Stimulated activated CD8-positive, alpha-beta memory T cell treated with anti-CD3 and anti-CD28 coated beads, Interleukin-7, amount 100 ng/mL, for 1 hour (primary cell): ENCODE results near the gene PRPF40B.
"Not testable (repeated sequence)": the region's sequence is repeated elsewhere in the genome, so short reads cannot be mapped to it uniquely, and the experiment has no call there.

ENCODE experiments used
- DNase-seq, 2 donors: peaks; one replicate each; pipeline ENCODE4 v3.0.0-alpha.2; 2020; ENCODE audit warnings: low read depth in 2 of 2

The PRPF40B gene

GRCh38 chr12:49623142-49623904 lies at the start of gene PRPF40B:
PRPF40B (plus strand) TSS chr12:49623561; CDS start chr12:49623591, 30 bp downstream.
- peak; percentile 61 to 66 for DNase-seq

GRCh38 chr12:49577589-49578315 lies 45.6 kb upstream of the PRPF40B start:
- no peak for DNase-seq

- DNase-seq, result no peak
Observed at GRCh38 chr12:49578471-49579112, 44.8 kb upstream of the PRPF40B start.

- peak in 1 of 2 donors; percentile 25 for DNase-seq
Observed at GRCh38 chr12:49580572-49581535, 42.5 kb upstream of the PRPF40B start.

- DNase-seq, result no peak
Observed at GRCh38 chr12:49582201-49582600, 41.2 kb upstream of the PRPF40B start.

GRCh38 chr12:49582850-49583249 lies 40.5 kb upstream of the PRPF40B start:
- no peak for DNase-seq

- DNase-seq, result no peak
Observed at GRCh38 chr12:49583366-49584094, 39.8 kb upstream of the PRPF40B start.

- no peak for DNase-seq
Observed at GRCh38 chr12:49584591-49584990, 38.8 kb upstream of the PRPF40B start.

GRCh38 chr12:49585477-49586459 lies 37.6 kb upstream of the PRPF40B start:
- no peak for DNase-seq

GRCh38 chr12:49587174-49587908 lies 36.0 kb upstream of the PRPF40B start:
- DNase-seq, result no peak

- DNase-seq, result no peak
Observed at GRCh38 chr12:49588281-49588680, 35.1 kb upstream of the PRPF40B start.

- DNase-seq, result no peak
Observed at GRCh38 chr12:49588721-49589516, 34.4 kb upstream of the PRPF40B start.

GRCh38 chr12:49598527-49598926 lies 24.8 kb upstream of the PRPF40B start:
- no peak for DNase-seq

- DNase-seq, result no peak
Observed at GRCh38 chr12:49599961-49600360, 23.4 kb upstream of the PRPF40B start.

GRCh38 chr12:49603721-49604120 lies 19.6 kb upstream of the PRPF40B start:
- DNase-seq, result no peak

GRCh38 chr12:49604856-49605255 lies 18.5 kb upstream of the PRPF40B start:
- no peak for DNase-seq

- not testable (repeated sequence) for DNase-seq
Observed at GRCh38 chr12:49605539-49605938, 17.8 kb upstream of the PRPF40B start, which contains the start of gene FAM186B. FAM186B (minus strand) TSS chr12:49605639; CDS start chr12:49605477, 162 bp downstream.
